ENCODE measurements around the gene BANF2. TPM values are rescaled to one million over a fixed set of nuclear protein-coding genes. Genes with fewer than 3 reads are reported as not detected.

Gene BANF2
- total and polyA plus RNA-seq, 2 of the 8 experiments (the other 6 are each of a cell fraction or from before 2014, with no cell fraction given) = not detected

DNA sequence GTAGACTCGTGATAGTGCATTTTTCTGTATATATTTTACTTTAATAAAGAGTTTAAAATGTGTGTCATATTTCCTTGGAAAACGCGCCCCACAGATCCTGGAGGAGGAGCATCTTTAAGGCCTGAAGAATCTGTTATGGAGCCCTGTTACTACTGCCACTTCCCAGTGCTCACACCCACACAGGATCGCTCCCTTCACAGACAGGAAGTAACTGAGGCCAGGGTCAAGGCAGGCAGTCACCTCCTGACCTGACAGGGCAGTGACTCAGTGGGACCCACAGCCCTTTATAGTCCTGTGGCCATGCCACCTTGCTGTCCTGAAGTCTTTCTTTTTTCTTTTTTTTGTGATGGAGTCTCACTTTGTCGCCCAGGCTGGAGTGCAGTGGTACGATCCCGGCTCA, 26.7 kb upstream of the BANF2 start (continued):
- TF ChIP-seq CHD7 (IDR thresholded peaks at IDR 0.05; ENCODE audit: insufficient replicate concordance, low read length) = no peak
